Heart left ventricle (tissue), 16 donors: Measurements from ENCODE around the gene MS4A6E. TPM values are rescaled to one million over a fixed set of nuclear protein-coding genes. Genes with fewer than 3 reads are reported as not detected.

Experiments
- ATAC-seq, 4 donors: fragments of 200-7000 bp; cut with Tn5 transposase; one replicate each; pipeline ENCODE4 v1.9.1; 2020 to 2022; ENCODE audit warnings: moderate library complexity in 4 of 4, mild to moderate bottlenecking in 3 of 4, moderate number of reproducible peaks in 1 of 4
- DNase-seq, 5 donors: peaks; one replicate each; pipeline ENCODE4 v3.0.0-alpha.2; 2020
- H3K27ac ChIP-seq, 12 donors: fragments of 200-600 bp; sonication (generic) in 4 of 12; one replicate each; pipeline versions ENCODE4 v1.5.0 to v1.8.0; 2016 to 2022; ENCODE audit warnings: mild to moderate bottlenecking in 2 of 12
- H3K27me3 ChIP-seq, 9 donors: fragments of 200-600 bp; sonication (generic) in 2 of 9; one replicate each; pipeline versions ENCODE4 v1.5.1 to v1.8.0; 2016 to 2022; ENCODE audit warnings: mild to moderate bottlenecking in 3 of 9
- H3K36me3 ChIP-seq, 9 donors: fragments of 200-600 bp; sonication (generic) in 2 of 9; one replicate each; pipeline versions ENCODE4 v1.5.0 to v1.8.0; 2018 to 2022; ENCODE audit warnings: mild to moderate bottlenecking in 2 of 9
- H3K4me1 ChIP-seq, 12 donors: fragments of 200-600 bp; sonication (generic) in 4 of 12; one replicate each; pipeline versions ENCODE4 v1.5.0 to v1.8.0; 2016 to 2022; ENCODE audit warnings: mild to moderate bottlenecking in 3 of 12
- H3K4me3 ChIP-seq, 12 donors: fragments of 200-600 bp; sonication (generic) in 4 of 12; one replicate each; pipeline versions ENCODE4 v1.5.0 to v1.8.0; 2017 to 2022; ENCODE audit warnings: mild to moderate bottlenecking in 9 of 12, moderate library complexity in 4 of 12
- H3K9me3 ChIP-seq, 12 donors: fragments of 200-600 bp; sonication (generic) in 4 of 12; one replicate each; pipeline versions ENCODE4 v1.5.0 to v1.8.0; 2016 to 2022; ENCODE audit warnings: mild to moderate bottlenecking in 1 of 12
- CTCF ChIP-seq, 12 donors: fragments of 200-600 bp; sonication (generic) in 4 of 12; IDR thresholded peaks; one replicate each; pipeline versions ENCODE4 v1.5.0 to v1.8.0; 2018 to 2022; ENCODE audit warnings: antibody characterized with exemption in 12 of 12, mild to moderate bottlenecking in 5 of 12
- POLR2A ChIP-seq, 2 donors: fragments of 450-650 bp; IDR thresholded peaks; one replicate each; pipeline ENCODE4 v1.6.1; 2017; ENCODE audit warnings: antibody characterized with exemption in 2 of 2, mild to moderate bottlenecking in 2 of 2, moderate library complexity in 2 of 2
- WGBS, 4 donors: extraction: QIAGEN DNeasy Blood & Tissue Kit in 2 of 4; methylation state at CpG; one replicate each; pipeline versions ENCODE4 v1.1.5 to v1.1.7; 2013 to 2018; 5-methylcytosine and 5-hydroxymethylcytosine counted together
- intact Hi-C, 10 donors: fragments of 100-400 bp; cut with DNase I; formaldehyde crosslinking; loops; one replicate each; pipeline versions ENCODE4 v1.11.1 to v1.14.2; 2022
- polyA plus RNA-seq, 2 donors: library from polyadenylated mRNA; stranded (reverse); fragments of 200-250 nt; gene quantifications; one replicate each; pipeline ENCODE4 v1.2.3, GENCODE V29; 2013
- total RNA-seq, 9 donors: library from RNA; depleted of rRNA in 2 of 9; stranded (reverse); fragments of >200 nt in 2 of 9; fragmentation: NEBNext Ultra II Directional in 3 of 9; extraction: Animal tissue kit (Norgen Biotek cat#: 25700) in 3 of 9; gene quantifications; one replicate each; pipeline versions ENCODE4 v1.1.0 to v1.2.4, GENCODE V29; 2016 to 2023
- donor health status: ischemic (EF 13 %, LVEDD 7.1; RV severe dilation, severe dysfunction).
- donor health status: healthy with polysubstance abuse.
- donor health status: DM: no; HTN: yes; CAD: no.
- donor health status: DM: no; HTN: no; CAD: no.
- donor health status: ischemic (EF 25% LVEDD 6.9; RV normal size, moderate dysfunction).
- donor health status: ischemic (EF 25% LVEDD 5.7; RV mildly dilated, moderate dysfunction).
- donor health status: healthy.
- donor health status: DM: yes; HTN: yes; CAD: no.
- donor health status: ischemic (EF 35%, LVEDD 5.7; RV mildly dilated, moderate dysfunction).
- donor health status: nonischemic (EF 11% LVEDD 7.7; RV severe dilation, severe dysfunction).
- donor health status: DM: yes; HTN: yes; CAD: no.
- donor health status: PGD.
- donor health status: ischemic (EF 29% LVEDD 5.4; RV normal size, mild dysfunction).
- donor health status: nonischemic (EF 23%, LVEDD 6.1; RV moderate dilation, normal function).

Gene MS4A6E
- total and polyA plus RNA-seq, 11 donors, result 0.18 TPM; not detected in 10

GRCh38 chr11:60344146-60344545, 17.1 kb downstream of the MS4A6E start:
- no peaks in the 10 kb centered on the region for H3K9me3 ChIP-seq
- no peak overlapping the region for H3K4me3 ChIP-seq
- DNase-seq, result no peak
- H3K27ac ChIP-seq, result no peak overlapping the region
- peaks cover 0 to 4% (median 0%) of the 10 kb centered on the region in 12 donors for H3K4me1 ChIP-seq
- ATAC-seq, result no peak
- no peaks in the 10 kb centered on the region for H3K36me3 ChIP-seq
- H3K27me3 ChIP-seq, result peaks cover 0 to 8% (median 0%) of the 10 kb centered on the region in 9 donors
- TF ChIP-seq POLR2A (IDR thresholded peaks at IDR 0.05), result no peak
- no peak for TF ChIP-seq CTCF (IDR thresholded peaks at IDR 0.05)
- intact Hi-C loops, result no loop called here
- 88 to 98% (median 92%) methylated on average over 2 of the region's 2 CpGs for WGBS, 4 donors

- peak in 2 of 5 donors; percentile 20 to 29 for DNase-seq
- Histone ChIP-seq H3K27ac (no peak overlapping the region), H3K27me3 (peaks cover 0 to 8% (median 0%) of the 10 kb centered on the region in 9 donors), H3K4me1 (peaks cover 0 to 4% (median 0%) of the 10 kb centered on the region in 12 donors), H3K9me3 (no peaks in the 10 kb centered on the region), H3K36me3 (no peaks in the 10 kb centered on the region), H3K4me3 (no peak overlapping the region)
- TF ChIP-seq POLR2A (IDR thresholded peaks at IDR 0.05), result no peak
- peak in 6 of 12 donors; percentile 5 to 38 (median 26) for TF ChIP-seq CTCF (IDR thresholded peaks at IDR 0.05)
- intact Hi-C loops, result no loop called here
- ATAC-seq, result no peak
These were observed 18.4 kb downstream of the MS4A6E start for GRCh38 chr11:60345489-60345888.

- TF ChIP-seq CTCF (IDR thresholded peaks at IDR 0.05), result no peak
- no peak for TF ChIP-seq POLR2A (IDR thresholded peaks at IDR 0.05)
These were observed 20.2 kb downstream of the MS4A6E start for GRCh38 chr11:60347084-60347797.

GRCh38 chr11:60348116-60348515, 21.1 kb downstream of the MS4A6E start:
- Histone ChIP-seq H3K27me3 (no peaks in the 10 kb centered on the region), H3K27ac (no peak overlapping the region), H3K4me3 (no peak overlapping the region), H3K4me1 (peaks cover 0 to 4% (median 0%) of the 10 kb centered on the region in 12 donors), H3K36me3 (no peaks in the 10 kb centered on the region), H3K9me3 (no peaks in the 10 kb centered on the region)
- DNase-seq, result no peak
- ATAC-seq, result no peak
- TF ChIP-seq POLR2A (IDR thresholded peaks at IDR 0.05) (no peak), CTCF (IDR thresholded peaks at IDR 0.05) (no peak)
- intact Hi-C loops, result no loop called here
- WGBS, 4 donors, result 61 to 73% (median 64%) methylated on average over 2 of the region's 2 CpGs

More at GRCh38 chr11:60347084-60347797, 20.2 kb downstream of the MS4A6E start:
- ATAC-seq (no peak), DNase-seq (no peak)
- H3K4me1 ChIP-seq, result peaks cover 0 to 4% (median 0%) of the 10 kb centered on the region in 12 donors
- intact Hi-C loops, result no loop called here
- 84 to 88% (median 84%) methylated on average over 2 of the region's 2 CpGs for WGBS, 4 donors
- H3K27me3 ChIP-seq, result peaks cover 0 to 8% (median 0%) of the 10 kb centered on the region in 9 donors
- no peak overlapping the region for H3K4me3 ChIP-seq
- no peaks in the 10 kb centered on the region for H3K36me3 ChIP-seq
- no peaks in the 10 kb centered on the region for H3K9me3 ChIP-seq
- H3K27ac ChIP-seq, result no peak overlapping the region
